CD4-positive, alpha-beta T cell treated with Interleukin-1 beta for 1 hour (primary cell): ENCODE measurements around the gene NCS1.

Experiments
- DNase-seq, 2 donors: peaks; one replicate each; pipeline ENCODE4 v3.0.0-alpha.2; 2020 to 2022

The NCS1 gene

GRCh38 chr9:130196643-130197042 is 24.4 kb downstream of the NCS1 start:
- DNase-seq: no peak

GRCh38 chr9:130197386-130197785 is 25.2 kb downstream of the NCS1 start:
- DNase-seq: no peak

- DNase-seq: no peak
These were observed 25.7 kb downstream of the NCS1 start for GRCh38 chr9:130197888-130198287.

DNA sequence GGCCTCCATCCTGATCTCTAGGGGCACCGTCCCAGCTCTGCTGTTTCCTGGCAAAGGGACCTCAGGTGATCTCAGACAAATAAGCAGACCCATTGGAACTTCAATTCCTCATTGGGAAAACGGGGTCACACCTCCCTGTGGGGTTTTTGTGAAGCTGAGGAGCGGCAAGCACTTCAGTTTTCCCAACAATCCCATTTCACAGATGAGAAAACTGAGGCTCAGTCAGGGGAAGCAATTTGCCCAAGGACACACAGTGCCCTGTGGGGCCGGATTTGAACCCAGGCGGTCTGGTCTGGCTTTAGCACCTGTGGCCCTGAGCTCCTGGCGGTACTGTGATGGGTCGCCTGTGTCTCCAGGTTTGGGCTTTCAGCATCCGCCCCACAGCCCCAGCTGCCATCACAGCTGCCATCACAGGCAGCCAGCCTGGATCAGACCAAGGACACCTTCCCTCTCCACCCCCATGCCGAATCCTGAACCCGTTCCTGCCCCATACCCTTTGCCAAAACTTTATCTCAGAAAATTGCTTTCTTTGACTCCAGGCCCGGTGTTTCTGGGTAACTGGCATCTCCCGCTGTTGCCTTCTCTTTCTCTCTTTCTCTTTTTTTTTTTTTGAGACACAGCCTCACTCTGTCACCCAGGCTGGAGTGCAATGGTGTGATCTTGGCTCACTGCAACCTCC is 26.4 kb downstream of the NCS1 start:
- no peak for DNase-seq

GRCh38 chr9:130199605-130200004 is 27.4 kb downstream of the NCS1 start:
- no peak for DNase-seq

- DNase-seq: no peak
These were observed 28.0 kb downstream of the NCS1 start for GRCh38 chr9:130200038-130200849.

DNA sequence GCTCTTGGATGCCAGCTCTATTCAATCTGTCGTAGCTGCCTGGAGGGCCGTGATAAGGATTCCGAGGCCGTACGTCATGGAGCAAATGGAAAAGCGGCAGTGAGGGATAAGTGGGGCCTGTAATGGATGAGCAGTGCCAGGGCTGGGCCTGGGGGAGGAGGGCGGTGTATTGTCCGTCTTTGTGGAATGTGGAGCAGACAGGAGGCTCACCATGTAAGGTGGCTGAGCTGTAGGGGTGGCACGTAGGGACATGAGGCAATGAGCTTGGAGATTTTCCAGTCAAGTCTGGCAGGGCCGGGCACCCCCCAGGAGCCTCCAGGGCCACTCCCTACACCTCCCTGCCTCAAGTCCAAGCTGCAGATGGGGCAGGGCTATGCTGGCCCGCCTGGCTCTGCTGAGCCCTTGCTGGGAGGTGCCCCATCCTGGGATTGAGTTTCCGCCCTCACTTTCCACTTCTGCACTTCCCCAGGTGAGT is 29.2 kb downstream of the NCS1 start:
- no peak for DNase-seq

GRCh38 chr9:130201974-130202373 is 29.8 kb downstream of the NCS1 start:
- no peak for DNase-seq

- no peak for DNase-seq
These were observed 32.1 kb downstream of the NCS1 start for GRCh38 chr9:130204341-130204740.

DNA sequence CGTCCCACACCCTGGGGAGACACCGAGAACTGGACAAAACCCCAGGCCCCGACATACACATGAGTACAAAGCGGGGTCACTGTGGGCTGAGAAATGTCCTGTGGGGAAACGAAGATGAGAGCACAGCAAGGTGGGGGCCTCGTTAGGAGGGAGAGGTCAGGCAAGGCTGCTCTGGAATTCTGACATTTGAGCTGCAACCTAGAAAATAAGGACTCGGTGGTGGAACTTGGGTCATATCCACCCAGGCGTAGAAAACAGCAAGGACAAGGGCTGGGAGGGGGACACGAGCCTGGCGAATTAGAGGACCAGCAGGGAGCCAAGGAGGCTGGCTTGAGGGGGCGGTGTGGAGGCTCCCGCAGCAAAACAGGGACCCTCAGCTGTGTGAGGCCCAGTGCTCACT is 32.8 kb downstream of the NCS1 start:
- no peak for DNase-seq

DNA sequence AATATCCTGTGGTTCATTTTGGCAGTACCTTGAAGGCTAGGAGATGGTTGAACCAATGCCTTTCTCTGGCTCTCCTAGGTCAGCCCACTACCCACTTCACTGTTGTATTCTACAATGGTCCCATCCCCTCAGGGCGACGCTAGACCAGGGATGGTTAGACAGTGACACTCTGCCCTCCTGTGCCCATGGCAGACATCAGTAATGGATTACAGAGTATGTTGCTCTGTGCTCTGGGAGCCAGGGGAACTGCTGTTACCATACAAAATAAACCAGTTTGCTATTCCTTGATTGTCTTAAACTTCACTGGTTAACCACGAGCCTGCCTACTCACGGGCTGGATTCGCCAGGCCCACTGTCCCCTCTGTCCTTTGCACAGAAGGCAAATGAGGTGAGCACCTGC is 33.7 kb downstream of the NCS1 start:
- no peak for DNase-seq

- DNase-seq: no peak
These were observed 34.4 kb downstream of the NCS1 start for GRCh38 chr9:130206579-130206978.

- DNase-seq: no peak
These were observed 35.2 kb downstream of the NCS1 start for GRCh38 chr9:130207241-130207992.

DNA sequence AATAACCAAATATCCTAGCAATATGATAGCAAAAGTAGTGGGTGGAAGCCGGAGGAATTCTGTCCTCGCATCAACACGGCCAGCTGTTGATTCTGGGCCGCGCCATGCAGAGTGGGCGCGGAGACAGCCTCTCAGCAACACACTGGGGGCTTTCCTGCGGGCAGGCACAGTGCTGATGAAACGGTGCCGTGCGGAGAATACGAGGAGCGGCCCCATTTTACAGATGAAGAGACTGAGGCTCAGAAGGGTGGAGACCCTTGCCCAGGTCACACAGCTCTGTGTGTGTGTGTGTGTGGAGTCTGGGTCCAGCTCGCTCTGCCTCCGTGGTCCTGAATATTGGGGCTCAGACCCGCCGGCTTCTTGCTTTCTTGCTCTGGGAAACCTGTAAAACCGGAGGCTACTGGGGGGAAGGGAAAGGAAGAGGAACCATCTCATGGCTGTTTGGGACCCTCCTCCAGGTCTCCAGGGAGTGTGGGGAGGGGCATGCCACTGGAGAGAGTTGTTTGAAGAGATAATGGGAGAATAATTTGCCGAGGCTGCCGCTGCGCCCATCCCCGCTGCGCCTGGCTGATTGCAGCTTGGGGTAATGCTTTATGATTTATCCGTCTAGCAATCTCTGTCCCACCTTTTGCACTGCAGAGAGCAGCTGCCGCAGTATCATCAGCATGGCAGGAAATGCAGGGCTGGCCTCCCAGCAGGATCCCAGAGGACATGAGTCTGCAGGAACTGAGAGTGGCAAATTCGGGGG is 36.6 kb downstream of the NCS1 start:
- DNase-seq: no peak

GRCh38 chr9:130209422-130209821 is 37.2 kb downstream of the NCS1 start:
- no peak for DNase-seq

DNA sequence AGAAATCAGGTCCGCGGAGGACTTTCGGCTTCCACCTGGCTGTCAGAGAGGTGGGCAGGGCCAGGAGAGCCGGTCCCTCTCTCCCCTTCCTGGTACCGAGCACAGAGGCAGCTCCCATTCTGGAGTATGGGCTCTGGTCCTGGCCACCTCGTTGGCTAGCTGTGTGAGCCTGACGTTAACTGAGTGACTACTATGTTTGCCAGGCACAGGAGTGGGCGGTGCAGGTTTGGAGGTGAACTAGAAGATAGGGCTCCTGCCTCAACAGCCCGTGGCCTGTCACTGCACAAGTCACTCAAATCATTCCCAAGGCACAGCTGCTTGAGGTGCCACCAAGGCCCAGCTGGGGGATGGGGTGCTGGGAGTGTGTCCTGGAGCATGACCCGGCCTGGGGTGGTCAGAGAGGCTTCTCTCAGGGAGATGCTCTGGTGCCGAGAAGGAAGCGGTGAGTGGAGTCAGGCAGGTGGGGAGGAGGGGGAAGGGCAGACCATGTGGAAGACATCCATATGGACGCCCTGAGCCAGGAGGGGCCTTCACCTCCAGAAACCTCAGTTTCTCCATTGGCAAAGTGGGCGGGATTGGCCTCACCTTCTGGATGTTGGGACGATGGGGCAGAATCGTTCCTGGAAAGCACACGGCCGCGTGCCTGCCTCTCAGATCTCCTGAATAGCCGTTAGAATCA is 39.5 kb downstream of the NCS1 start:
- no peak for DNase-seq

- DNase-seq: no peak
These were observed 40.5 kb downstream of the NCS1 start for GRCh38 chr9:130212543-130213297.

GRCh38 chr9:130213911-130214761 is 41.9 kb downstream of the NCS1 start:
- DNase-seq: no peak

DNA sequence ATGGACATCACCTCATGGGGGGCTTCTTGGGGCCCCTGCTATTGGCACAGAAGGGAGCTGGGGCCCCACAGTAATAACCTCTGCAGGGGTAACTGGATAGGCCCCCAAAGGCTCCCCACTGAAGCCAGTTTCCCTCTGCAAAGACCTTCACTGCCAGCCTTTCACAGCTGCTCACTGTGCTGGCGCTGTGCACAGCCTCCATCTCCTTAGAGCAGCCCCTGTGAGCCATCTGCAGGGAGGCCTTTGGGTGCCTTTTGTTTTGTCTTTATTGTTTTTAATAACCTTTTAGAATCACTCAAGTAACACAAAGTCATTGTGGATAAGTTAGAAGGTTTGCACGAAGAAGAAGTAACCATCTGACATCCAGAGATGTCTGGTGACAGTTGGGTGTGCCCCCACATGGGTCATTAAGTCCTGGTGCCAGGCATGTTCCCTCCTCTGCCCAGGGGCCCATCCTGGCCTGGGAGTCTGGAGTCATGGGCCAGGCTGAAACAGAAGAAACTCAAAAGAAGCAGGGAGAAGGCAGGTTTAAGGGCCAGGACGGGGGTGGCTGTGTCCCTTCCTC is 42.7 kb downstream of the NCS1 start:
- no peak for DNase-seq
